ENCODE data around the gene DUSP5. TPM values are rescaled to one million over a fixed set of nuclear protein-coding genes. Genes with fewer than 3 reads are reported as not detected.

The DUSP5 gene
- total and polyA plus RNA-seq, 7 donors = 1.2 to 77.5 (median 2.1) TPM

DNA sequence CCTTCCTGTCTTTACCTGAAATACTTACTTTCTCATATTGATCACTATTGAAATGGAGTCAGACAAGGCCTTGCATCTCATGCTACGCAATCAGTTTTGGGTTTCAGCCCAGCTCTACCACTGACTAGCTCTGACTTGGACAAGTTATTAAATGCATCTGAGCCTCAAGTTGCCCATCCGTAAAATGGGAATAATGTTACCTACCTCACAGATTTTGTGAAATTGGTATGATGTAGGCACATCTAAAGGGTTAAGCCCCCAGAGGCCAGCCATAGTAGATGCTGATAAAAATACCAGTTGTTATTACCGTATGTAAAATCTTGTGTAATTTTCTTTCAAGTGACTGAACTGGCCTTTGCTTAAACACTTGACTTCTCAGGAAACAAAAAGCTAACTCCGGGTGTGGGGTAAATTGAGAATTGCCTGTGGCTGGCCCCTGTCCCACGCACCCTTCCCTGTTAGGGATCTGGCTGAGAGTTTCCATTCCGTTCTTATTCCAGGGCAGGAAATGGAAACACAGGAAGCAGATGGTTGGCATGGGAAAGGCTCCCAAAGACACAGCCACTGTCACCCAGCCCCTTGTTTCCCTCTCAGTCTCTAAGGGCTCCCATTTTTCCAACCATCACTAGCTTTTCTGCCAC is 7.5 kb downstream of the DUSP5 start:
- intact Hi-C loops (cut with DNase I) = no loop called here
- H3K36me3 ChIP-seq (ENCODE audit: insufficient read depth in 1 of 2, low read depth in 1 of 2) = peaks cover 0 to 4% of the 10 kb centered on the region in 2 donors

GRCh38 chr10:110506448-110506847 is 8.7 kb downstream of the DUSP5 start:
- DNase-seq = no peak
- ATAC-seq = no peak
- Histone ChIP-seq H3K4me3 (no peak overlapping the region), H3K27me3 (ENCODE audit: insufficient read depth in 3 of 3, low read length in 2 of 3) (no peaks in the 10 kb centered on the region), H3K9me3 (no peaks in the 10 kb centered on the region), H3K4me1 (peaks cover 19% of the 10 kb centered on the region), H3K27ac (no peak overlapping the region), H3K36me3 (ENCODE audit: insufficient read depth in 1 of 2, low read depth in 1 of 2) (peaks cover 2 to 8% of the 10 kb centered on the region in 2 donors)
- WGBS, 3 donors = 71 to 91% (median 82%) methylated on average over 2 of the region's 2 CpGs
- intact Hi-C loops (cut with DNase I) = no loop called here
- no peak for TF ChIP-seq CTCF (IDR thresholded peaks at IDR 0.05)

More for the DNA sequence above, 7.5 kb downstream of the DUSP5 start:
- TF ChIP-seq CTCF (IDR thresholded peaks at IDR 0.05) = no peak
- Histone ChIP-seq H3K4me3 (no peak overlapping the region), H3K9me3 (no peaks in the 10 kb centered on the region), H3K27ac (peak overlapping the region; percentile 24), H3K27me3 (ENCODE audit: insufficient read depth in 3 of 3, low read length in 2 of 3) (no peaks in the 10 kb centered on the region), H3K4me1 (peaks cover 28% of the 10 kb centered on the region)
- DNase-seq (no peak), ATAC-seq (no peak)
- 65 to 71% (median 69%) methylated on average over 6 of the region's 6 CpGs for WGBS, 3 donors

- intact Hi-C loops (cut with DNase I) = no loop called here
- WGBS, 3 donors = 83 to 89% (median 88%) methylated on average over 6 of the region's 6 CpGs
- no peak for DNase-seq
- Histone ChIP-seq H3K27me3 (ENCODE audit: insufficient read depth in 3 of 3, low read length in 2 of 3) (no peaks in the 10 kb centered on the region), H3K27ac (no peak overlapping the region), H3K4me3 (no peak overlapping the region), H3K9me3 (no peaks in the 10 kb centered on the region), H3K4me1 (peaks cover 14% of the 10 kb centered on the region), H3K36me3 (ENCODE audit: insufficient read depth in 1 of 2, low read depth in 1 of 2) (peaks cover 2 to 8% of the 10 kb centered on the region in 2 donors)
- no peak for TF ChIP-seq CTCF (IDR thresholded peaks at IDR 0.05)
- ATAC-seq = no peak
Measured at GRCh38 chr10:110507346-110507745, 9.6 kb downstream of the DUSP5 start.

DNA sequence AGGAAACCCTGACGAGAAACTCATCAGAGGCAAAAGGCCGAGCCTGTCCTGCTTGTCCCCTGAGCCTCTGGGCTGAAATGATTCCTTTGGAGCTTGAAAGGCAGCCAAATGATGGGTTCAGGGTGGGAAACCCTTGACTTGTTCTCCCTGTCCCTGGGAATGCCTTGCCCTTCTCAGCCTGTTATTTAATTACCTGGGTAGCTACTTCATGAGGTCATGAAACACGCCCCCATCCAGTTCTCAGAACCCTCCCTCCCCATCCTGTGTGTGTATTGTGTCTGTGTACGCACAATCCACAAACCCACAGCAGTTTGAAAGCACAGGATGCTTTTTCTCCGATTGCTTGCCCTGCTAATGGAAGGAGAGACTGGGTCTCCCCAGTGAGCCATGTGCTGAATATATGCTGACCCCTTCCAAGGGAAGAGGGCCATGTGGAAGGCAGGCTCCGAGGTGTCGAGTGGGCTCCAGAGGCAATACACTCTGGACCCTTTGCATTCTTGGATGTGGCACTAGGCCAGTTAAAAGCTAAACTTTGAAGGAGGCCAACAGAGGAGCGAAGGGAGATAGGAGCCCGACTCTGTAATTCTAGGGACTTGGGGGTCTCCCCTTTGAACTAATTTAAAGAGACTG is 10.6 kb downstream of the DUSP5 start:
- Histone ChIP-seq H3K4me3 (no peak overlapping the region), H3K9me3 (no peaks in the 10 kb centered on the region), H3K27ac (no peak overlapping the region), H3K36me3 (ENCODE audit: insufficient read depth in 1 of 2, low read depth in 1 of 2) (peaks cover 2 to 8% of the 10 kb centered on the region in 2 donors), H3K27me3 (ENCODE audit: insufficient read depth in 3 of 3, low read length in 2 of 3) (no peaks in the 10 kb centered on the region), H3K4me1 (peaks cover 9% of the 10 kb centered on the region)
- 77 to 83% (median 81%) methylated on average over 9 of the region's 9 CpGs for WGBS, 3 donors
- no peak for TF ChIP-seq CTCF (IDR thresholded peaks at IDR 0.05)
- no peak for ATAC-seq
- intact Hi-C loops (cut with DNase I) = no loop called here
- no peak for DNase-seq
